ENCODE measurements around the gene TBC1D13. TPM values are rescaled to one million over a fixed set of nuclear protein-coding genes. Genes with fewer than 3 reads are reported as not detected.
"Not testable (repeated sequence)": the region's sequence is repeated elsewhere in the genome, so short reads cannot be mapped to it uniquely, and the experiment has no call there.

The TBC1D13 gene
- total RNA-seq, 1 donor: 10.4 TPM

- TF ChIP-seq, protein P1, sequence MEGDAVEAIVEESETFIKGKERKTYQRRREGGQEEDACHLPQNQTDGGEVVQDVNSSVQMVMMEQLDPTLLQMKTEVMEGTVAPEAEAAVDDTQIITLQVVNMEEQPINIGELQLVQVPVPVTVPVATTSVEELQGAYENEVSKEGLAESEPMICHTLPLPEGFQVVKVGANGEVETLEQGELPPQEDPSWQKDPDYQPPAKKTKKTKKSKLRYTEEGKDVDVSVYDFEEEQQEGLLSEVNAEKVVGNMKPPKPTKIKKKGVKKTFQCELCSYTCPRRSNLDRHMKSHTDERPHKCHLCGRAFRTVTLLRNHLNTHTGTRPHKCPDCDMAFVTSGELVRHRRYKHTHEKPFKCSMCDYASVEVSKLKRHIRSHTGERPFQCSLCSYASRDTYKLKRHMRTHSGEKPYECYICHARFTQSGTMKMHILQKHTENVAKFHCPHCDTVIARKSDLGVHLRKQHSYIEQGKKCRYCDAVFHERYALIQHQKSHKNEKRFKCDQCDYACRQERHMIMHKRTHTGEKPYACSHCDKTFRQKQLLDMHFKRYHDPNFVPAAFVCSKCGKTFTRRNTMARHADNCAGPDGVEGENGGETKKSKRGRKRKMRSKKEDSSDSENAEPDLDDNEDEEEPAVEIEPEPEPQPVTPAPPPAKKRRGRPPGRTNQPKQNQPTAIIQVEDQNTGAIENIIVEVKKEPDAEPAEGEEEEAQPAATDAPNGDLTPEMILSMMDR (IDR thresholded peaks at IDR 0.05; ENCODE audit: insufficient read depth, low read depth, low read length): peak; percentile 4
- H3K4me3 ChIP-seq (ENCODE audit: low read depth, low read length): peak overlapping the region; percentile 87
- peak; percentile 32 for DNase-seq (ENCODE audit: low read depth)
Observed at GRCh38 chr9:128771094-128771721, 15.8 kb upstream of the TBC1D13 start.

- peak; percentile 91 for DNase-seq (ENCODE audit: low read depth)
- peak within 1 kb of the TSS; percentile 87 for H3K4me3 ChIP-seq (ENCODE audit: low read depth, low read length)
- TF ChIP-seq, protein P1 (IDR thresholded peaks at IDR 0.05; ENCODE audit: insufficient read depth, low read depth, low read length): no peak
Observed at GRCh38 chr9:128771745-128772519, 15.1 kb upstream of the TBC1D13 start, which contains the start of gene ZER1. TSS of gene ZER1 (minus strand) at chr9:128771927. CDS start at chr9:128755565, 16,362 bp downstream.

DNA sequence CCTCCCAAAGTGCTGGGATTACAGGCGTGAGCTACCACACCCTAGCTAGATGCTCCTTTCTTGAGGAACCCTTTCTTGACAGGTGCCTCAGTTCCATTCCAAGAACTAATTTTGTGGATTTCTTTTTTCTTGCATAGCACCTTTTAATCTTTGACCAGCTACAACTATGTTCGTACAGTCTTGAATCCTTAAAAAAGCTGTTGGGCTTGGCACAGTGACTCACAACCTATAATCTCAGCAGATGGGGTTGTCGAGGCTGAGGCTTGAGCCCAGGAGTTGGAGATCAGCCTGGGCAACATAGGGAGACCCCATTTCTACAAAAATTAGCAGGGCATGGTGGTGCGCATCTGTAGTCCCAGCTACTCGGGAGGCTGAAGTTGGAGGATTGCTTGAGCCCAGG lies 14.0 kb upstream of the TBC1D13 start:
- H3K4me3 ChIP-seq (ENCODE audit: low read depth, low read length): no peak overlapping the region
- TF ChIP-seq, protein P1 (IDR thresholded peaks at IDR 0.05; ENCODE audit: insufficient read depth, low read depth, low read length): no peak
- DNase-seq (ENCODE audit: low read depth): no peak

- no peak for DNase-seq (ENCODE audit: low read depth)
- H3K4me3 ChIP-seq (ENCODE audit: low read depth, low read length): no peak overlapping the region
- TF ChIP-seq, protein P1 (IDR thresholded peaks at IDR 0.05; ENCODE audit: insufficient read depth, low read depth, low read length): no peak
Observed at GRCh38 chr9:128774804-128775203, 12.2 kb upstream of the TBC1D13 start.

GRCh38 chr9:128780093-128780492 lies 7.0 kb upstream of the TBC1D13 start:
- not testable (repeated sequence) for H3K4me3 ChIP-seq (ENCODE audit: low read depth, low read length); DNase-seq (ENCODE audit: low read depth)

- H3K4me3 ChIP-seq (ENCODE audit: low read depth, low read length): no peak overlapping the region
- no peak for DNase-seq (ENCODE audit: low read depth)
- TF ChIP-seq, protein P1 (IDR thresholded peaks at IDR 0.05; ENCODE audit: insufficient read depth, low read depth, low read length): no peak
Observed at GRCh38 chr9:128781187-128782070, 5.6 kb upstream of the TBC1D13 start.

- TF ChIP-seq, protein P1 (IDR thresholded peaks at IDR 0.05; ENCODE audit: insufficient read depth, low read depth, low read length): no peak
- no peak for DNase-seq (ENCODE audit: low read depth)
Observed at GRCh38 chr9:128782669-128783068, 4.4 kb upstream of the TBC1D13 start.

More at GRCh38 chr9:128782669-128783068, 4.4 kb upstream of the TBC1D13 start:
- H3K4me3 ChIP-seq (ENCODE audit: low read depth, low read length): no peak overlapping the region

Measured in fibroblast of villous mesenchyme (primary cell).